Muscle of leg (tissue), 11 donors: Measurements from ENCODE around the gene ACVR1B. TPM values are rescaled to one million over a fixed set of nuclear protein-coding genes. Genes with fewer than 3 reads are reported as not detected.
A peak's percentile ranks its signal among the peaks of the same experiment; 100 is the strongest.

Experiments used
- DNase-seq: peaks from one replicate; pipeline ENCODE4 v3.0.0; 2013
- H3K27ac ChIP-seq: one replicate; pipeline ENCODE4 v1.5.1; 2013; ENCODE audit warnings: mild to moderate bottlenecking, low read length, control low read depth
- H3K27me3 ChIP-seq: one replicate; pipeline ENCODE4 v1.6.1; 2013; ENCODE audit warnings: low read length; ENCODE audit not compliant: control insufficient read depth, insufficient read depth
- H3K36me3 ChIP-seq: one replicate; pipeline ENCODE4 v1.6.1; 2013; ENCODE audit warnings: low read length; ENCODE audit not compliant: control insufficient read depth, insufficient read depth
- H3K4me1 ChIP-seq: one replicate; pipeline ENCODE4 v1.6.1; 2013; ENCODE audit warnings: low read length; ENCODE audit not compliant: control insufficient read depth, insufficient read depth
- H3K4me3 ChIP-seq: one replicate; pipeline ENCODE4 v1.5.1; 2013; ENCODE audit warnings: low read length, control low read depth
- H3K9me3 ChIP-seq: replicated peaks from 2 replicates; pipeline ENCODE4 v1.6.1; 2013; ENCODE audit warnings: low read depth, low read length; ENCODE audit not compliant: control insufficient read depth
- WGBS: methylation state at CpG from one replicate; pipeline ENCODE4 v1.1.5; 2013; ENCODE audit warnings: missing lambda C conversion rate; ENCODE audit not compliant: insufficient coverage; 5-methylcytosine and 5-hydroxymethylcytosine counted together
- polyA plus RNA-seq, 8 donors: library from polyadenylated mRNA; unstranded; fragments of 120-200 nt; gene quantifications; one replicate each; pipeline versions ENCODE4 v1.2.1 to v1.2.3, GENCODE V29; 2013; ENCODE audit warnings: inconsistent platforms in 1 of 8, low replicate concordance in 1 of 8; ENCODE audit not compliant: insufficient read length in 8 of 8, insufficient read depth in 1 of 8
- total RNA-seq: library from RNA; stranded (reverse); fragments of 120-200 nt; gene quantifications from one replicate; pipeline ENCODE4 v1.2.4, GENCODE V29; 2013

ACVR1B gene
- total and polyA plus RNA-seq, 9 donors = 7.7 to 17.2 (median 15.3) TPM

DNA sequence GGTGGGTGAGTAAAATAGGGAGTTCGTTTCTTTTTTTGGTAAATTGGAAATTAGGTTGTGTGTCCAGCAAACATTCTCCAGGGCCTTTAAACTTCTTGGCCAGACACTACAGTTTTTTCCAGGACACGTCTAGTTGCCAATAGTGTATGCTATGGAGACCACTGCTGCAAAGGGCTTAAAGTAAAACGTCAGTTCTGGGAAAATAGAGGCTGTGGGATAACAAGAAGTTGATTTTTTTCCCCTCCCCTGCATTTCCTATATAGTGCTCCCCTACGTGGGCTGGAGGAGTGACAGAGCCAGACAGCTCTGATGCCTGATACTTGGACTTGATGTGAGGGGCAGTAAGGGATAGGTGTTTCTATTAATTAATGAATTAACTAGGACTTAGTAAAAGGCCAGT, 2.4 kb downstream of the ACVR1B start:
- Histone ChIP-seq H3K9me3 (no peaks in the 10 kb centered on the region), H3K36me3 (no peaks in the 10 kb centered on the region), H3K4me3 (no peak overlapping the region), H3K4me1 (peaks cover 27% of the 10 kb centered on the region), H3K27ac (peak overlapping the region; percentile 66), H3K27me3 (peaks cover 6% of the 10 kb centered on the region)
- 17% methylated on average over 1 of the region's 4 CpGs for WGBS
- peak; percentile 87 for DNase-seq

- Histone ChIP-seq H3K4me3 (no peak overlapping the region), H3K36me3 (peaks cover 5% of the 10 kb centered on the region), H3K27ac (peak overlapping the region; percentile 66), H3K9me3 (no peaks in the 10 kb centered on the region), H3K4me1 (peaks cover 27% of the 10 kb centered on the region), H3K27me3 (peaks cover 3% of the 10 kb centered on the region)
- DNase-seq = no peak
- WGBS = 60% methylated on average over 2 of the region's 7 CpGs
Measured at GRCh38 chr12:51954561-51955361, 3.3 kb downstream of the ACVR1B start.

- Histone ChIP-seq H3K4me3 (no peak overlapping the region), H3K27ac (no peak overlapping the region), H3K9me3 (no peaks in the 10 kb centered on the region), H3K36me3 (peaks cover 9% of the 10 kb centered on the region), H3K4me1 (peaks cover 22% of the 10 kb centered on the region), H3K27me3 (no peaks in the 10 kb centered on the region)
- DNase-seq = no peak
- 40% methylated on average over 1 of the region's 1 CpG for WGBS
Measured at GRCh38 chr12:51955702-51956101, 4.2 kb downstream of the ACVR1B start.

DNA sequence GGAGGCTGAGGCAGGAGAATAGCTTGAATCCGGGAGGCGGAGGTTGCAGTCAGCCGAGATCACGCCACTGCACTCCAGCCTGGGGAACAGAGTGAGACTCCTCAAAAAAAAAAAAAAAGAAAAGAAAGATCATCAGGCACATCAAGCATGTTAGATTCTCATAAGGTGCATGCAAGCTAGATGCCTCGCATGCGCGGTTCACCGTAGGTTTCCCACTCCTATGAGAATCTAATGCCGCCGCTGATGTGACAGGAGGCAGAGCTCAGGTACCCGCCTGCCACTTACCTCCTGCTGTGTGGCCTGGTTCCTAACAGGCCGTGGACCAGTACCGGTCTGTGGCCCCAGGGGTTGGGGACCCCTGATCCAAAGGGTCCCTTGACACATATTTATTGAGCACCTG, 7.0 kb downstream of the ACVR1B start:
- Histone ChIP-seq H3K4me3 (no peak overlapping the region), H3K36me3 (peaks cover 14% of the 10 kb centered on the region), H3K4me1 (peaks cover 6% of the 10 kb centered on the region), H3K9me3 (no peaks in the 10 kb centered on the region), H3K27ac (no peak overlapping the region), H3K27me3 (no peaks in the 10 kb centered on the region)
- no peak for DNase-seq
- 93% methylated on average over 10 of the region's 13 CpGs for WGBS

GRCh38 chr12:51959211-51959610, 7.7 kb downstream of the ACVR1B start:
- Histone ChIP-seq H3K9me3 (no peaks in the 10 kb centered on the region), H3K4me3 (no peak overlapping the region), H3K27me3 (no peaks in the 10 kb centered on the region), H3K36me3 (peaks cover 14% of the 10 kb centered on the region), H3K27ac (no peak overlapping the region), H3K4me1 (peaks cover 4% of the 10 kb centered on the region)
- 37% methylated on average over 3 of the region's 3 CpGs for WGBS
- DNase-seq = peak; percentile 32

- no peak for DNase-seq
- no peaks in the 10 kb centered on the region for H3K4me1 ChIP-seq
- H3K4me3 ChIP-seq = no peak overlapping the region
- H3K27ac ChIP-seq = no peak overlapping the region
- no peaks in the 10 kb centered on the region for H3K27me3 ChIP-seq
- 83% methylated on average over 1 of the region's 4 CpGs for WGBS
- H3K9me3 ChIP-seq = no peaks in the 10 kb centered on the region
- H3K36me3 ChIP-seq = peaks cover 14% of the 10 kb centered on the region
Measured at GRCh38 chr12:51959921-51960320, 8.4 kb downstream of the ACVR1B start.

DNA sequence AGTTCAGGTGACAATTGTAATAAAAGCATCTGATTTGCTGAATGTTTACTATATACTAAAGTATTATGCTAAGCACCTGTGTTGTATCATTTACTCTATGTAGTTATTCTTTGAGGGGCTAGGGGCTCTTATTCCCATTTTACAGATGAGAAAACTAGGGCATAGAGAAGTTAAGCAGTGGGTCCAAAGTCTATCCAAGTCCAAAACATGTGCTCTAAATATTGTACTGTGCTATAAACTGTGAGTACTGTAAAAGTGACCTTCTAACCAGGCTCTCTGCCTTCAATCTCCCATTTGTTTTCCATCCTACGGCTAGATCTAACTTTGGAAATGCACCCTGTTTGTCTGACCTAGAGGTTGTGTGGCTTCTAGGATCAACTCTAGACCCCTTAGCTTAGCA, 9.0 kb downstream of the ACVR1B start:
- Histone ChIP-seq H3K27ac (no peak overlapping the region), H3K4me3 (no peak overlapping the region), H3K36me3 (peaks cover 14% of the 10 kb centered on the region), H3K27me3 (no peaks in the 10 kb centered on the region), H3K9me3 (no peaks in the 10 kb centered on the region), H3K4me1 (no peaks in the 10 kb centered on the region)
- no CpG with 5 or more reads among the region's 1 CpG for WGBS
- DNase-seq = no peak

- no peak overlapping the region for H3K4me3 ChIP-seq
- H3K4me1 ChIP-seq = no peaks in the 10 kb centered on the region
- no peak overlapping the region for H3K27ac ChIP-seq
- no peaks in the 10 kb centered on the region for H3K9me3 ChIP-seq
- peaks cover 14% of the 10 kb centered on the region for H3K36me3 ChIP-seq
- DNase-seq = no peak
- H3K27me3 ChIP-seq = no peaks in the 10 kb centered on the region
- 100% methylated on average over 1 of the region's 6 CpGs for WGBS
Measured at GRCh38 chr12:51960890-51961289, 9.4 kb downstream of the ACVR1B start.

- H3K4me3 ChIP-seq = no peak overlapping the region
- no peaks in the 10 kb centered on the region for H3K4me1 ChIP-seq
- no CpG with 5 or more reads among the region's 1 CpG for WGBS
- peaks cover 14% of the 10 kb centered on the region for H3K36me3 ChIP-seq
- no peak overlapping the region for H3K27ac ChIP-seq
- no peak for DNase-seq
- H3K9me3 ChIP-seq = no peaks in the 10 kb centered on the region
- H3K27me3 ChIP-seq = no peaks in the 10 kb centered on the region
Measured at GRCh38 chr12:51961834-51962233, 10.3 kb downstream of the ACVR1B start.

DNA sequence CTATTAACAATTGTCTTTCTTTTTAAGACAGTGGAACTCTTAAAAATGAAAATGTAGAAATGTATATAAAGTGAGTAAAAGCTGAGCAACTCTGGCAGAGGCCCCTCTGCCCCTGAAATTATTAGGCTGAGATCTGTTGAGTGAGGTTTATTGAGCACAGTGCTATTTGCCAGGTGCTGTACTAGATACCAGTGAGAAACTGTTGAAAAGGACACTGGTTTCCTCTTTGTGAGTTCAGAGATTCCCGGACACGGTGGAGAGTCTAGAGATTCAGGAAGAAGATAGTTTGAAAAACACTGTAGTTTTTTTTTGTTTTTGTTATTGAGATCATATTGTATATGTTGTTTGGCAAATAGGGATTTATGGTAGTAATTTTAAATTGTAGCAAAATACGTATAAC, 11.2 kb downstream of the ACVR1B start:
- WGBS = 79% methylated on average over 2 of the region's 3 CpGs

More for the DNA sequence above, 11.2 kb downstream of the ACVR1B start:
- H3K4me3 ChIP-seq = no peak overlapping the region
- H3K27ac ChIP-seq = no peak overlapping the region
- no peaks in the 10 kb centered on the region for H3K27me3 ChIP-seq
- no peaks in the 10 kb centered on the region for H3K9me3 ChIP-seq
- H3K36me3 ChIP-seq = peaks cover 14% of the 10 kb centered on the region
- no peaks in the 10 kb centered on the region for H3K4me1 ChIP-seq
- no peak for DNase-seq
